Psoas muscle (tissue), 8 donors: ENCODE results near the gene TSHZ2. TPM values are rescaled to one million over a fixed set of nuclear protein-coding genes. Genes with fewer than 3 reads are reported as not detected.

ENCODE experiments used
- ATAC-seq, 4 donors: fragments of 200-7000 bp; cut with Tn5 transposase; one replicate each; pipeline ENCODE4 v1.9.1; 2020; ENCODE audit warnings: moderate library complexity in 3 of 4, mild to moderate bottlenecking in 2 of 4
- DNase-seq, 2 donors: peaks; one replicate each; pipeline ENCODE4 v3.0.0-alpha.2; 2020
- H3K27ac ChIP-seq: fragments of 200-600 bp; one replicate; pipeline ENCODE4 v1.8.0; 2022
- H3K27me3 ChIP-seq, 3 donors: fragments of 200-600 bp in 1 of 3; one replicate each; pipeline versions ENCODE4 v1.6.1 to v1.8.0; 2013 to 2022; ENCODE audit warnings: low read length in 2 of 3, mild to moderate bottlenecking in 2 of 3, moderate library complexity in 1 of 3; ENCODE audit not compliant: insufficient read depth in 3 of 3
- H3K36me3 ChIP-seq, 2 donors: fragments of 200-600 bp in 1 of 2; one replicate each; pipeline versions ENCODE4 v1.6.1 to v1.8.0; 2013 to 2022; ENCODE audit warnings: low read depth in 1 of 2, mild to moderate bottlenecking in 1 of 2, moderate library complexity in 1 of 2; ENCODE audit not compliant: insufficient read depth in 1 of 2
- H3K4me1 ChIP-seq: fragments of 200-600 bp; one replicate; pipeline ENCODE4 v1.8.0; 2022
- H3K4me3 ChIP-seq: fragments of 200-600 bp; one replicate; pipeline ENCODE4 v1.8.0; 2022; ENCODE audit warnings: mild to moderate bottlenecking
- H3K9me3 ChIP-seq: fragments of 200-600 bp; one replicate; pipeline ENCODE4 v1.8.0; 2022
- WGBS, 3 donors: extraction: QIAGEN DNeasy Blood & Tissue Kit; methylation state at CpG; one replicate each; pipeline versions ENCODE4 v1.1.6 to v1.1.7; 2013; 5-methylcytosine and 5-hydroxymethylcytosine counted together
- intact Hi-C, 2 donors: fragments of 100-400 bp; cut with DNase I; formaldehyde crosslinking; loops; one replicate each; pipeline versions ENCODE4 v1.11.0 to v1.14.2; 2022
- polyA plus RNA-seq, 3 donors: library from polyadenylated mRNA; stranded (reverse); fragments of 200-250 nt; gene quantifications; one replicate each; pipeline ENCODE4 v1.2.3, GENCODE V29; 2013
- total RNA-seq, 4 donors: library from RNA; stranded (reverse); fragmentation: NEBNext Ultra II Directional in 2 of 4; extraction: Animal tissue kit (Norgen Biotek cat#: 25700) in 2 of 4; gene quantifications; one replicate each; pipeline versions ENCODE4 v1.2.1 to v1.2.4, GENCODE V29; 2021 to 2023
- TF ChIP-seq, protein P1 (sequence below): fragments of 200-600 bp; IDR thresholded peaks from one replicate; pipeline ENCODE4 v1.8.0; 2022; ENCODE audit warnings: antibody characterized with exemption
- donor health status: healthy with polysubstance abuse.
- donor health status: DM: no; HTN: no; CAD: no; lungs with moderate emphysema.
- donor health status: Bipolar disorder and iron deficiency.
- donor health status: healthy.
- donor health status: DM: yes; HTN: yes; CAD: no.
- donor health status: DM: no; HTN: no; CAD: no.
- donor health status: DM: no; HTN: no; CAD: no.
- donor health status: DM: yes; HTN: yes; CAD: no.

TSHZ2 gene
- total and polyA plus RNA-seq, 7 donors = 0.39 to 7.5 (median 1.9) TPM

- ATAC-seq = no peak
- Histone ChIP-seq H3K4me1 (no peaks in the 10 kb centered on the region), H3K4me3 (no peak overlapping the region), H3K36me3 (no peaks in the 10 kb centered on the region), H3K27ac (no peak overlapping the region), H3K27me3 (no peaks in the 10 kb centered on the region), H3K9me3 (no peaks in the 10 kb centered on the region)
- TF ChIP-seq, protein P1, sequence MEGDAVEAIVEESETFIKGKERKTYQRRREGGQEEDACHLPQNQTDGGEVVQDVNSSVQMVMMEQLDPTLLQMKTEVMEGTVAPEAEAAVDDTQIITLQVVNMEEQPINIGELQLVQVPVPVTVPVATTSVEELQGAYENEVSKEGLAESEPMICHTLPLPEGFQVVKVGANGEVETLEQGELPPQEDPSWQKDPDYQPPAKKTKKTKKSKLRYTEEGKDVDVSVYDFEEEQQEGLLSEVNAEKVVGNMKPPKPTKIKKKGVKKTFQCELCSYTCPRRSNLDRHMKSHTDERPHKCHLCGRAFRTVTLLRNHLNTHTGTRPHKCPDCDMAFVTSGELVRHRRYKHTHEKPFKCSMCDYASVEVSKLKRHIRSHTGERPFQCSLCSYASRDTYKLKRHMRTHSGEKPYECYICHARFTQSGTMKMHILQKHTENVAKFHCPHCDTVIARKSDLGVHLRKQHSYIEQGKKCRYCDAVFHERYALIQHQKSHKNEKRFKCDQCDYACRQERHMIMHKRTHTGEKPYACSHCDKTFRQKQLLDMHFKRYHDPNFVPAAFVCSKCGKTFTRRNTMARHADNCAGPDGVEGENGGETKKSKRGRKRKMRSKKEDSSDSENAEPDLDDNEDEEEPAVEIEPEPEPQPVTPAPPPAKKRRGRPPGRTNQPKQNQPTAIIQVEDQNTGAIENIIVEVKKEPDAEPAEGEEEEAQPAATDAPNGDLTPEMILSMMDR = no peak
- 85 to 86% (median 86%) methylated on average over 7 of the region's 7 CpGs for WGBS, 3 donors
- no peak for DNase-seq
- intact Hi-C loops = no loop called here
Measured at GRCh38 chr20:53064935-53065334, 92.8 kb downstream of the TSHZ2 start.

DNA sequence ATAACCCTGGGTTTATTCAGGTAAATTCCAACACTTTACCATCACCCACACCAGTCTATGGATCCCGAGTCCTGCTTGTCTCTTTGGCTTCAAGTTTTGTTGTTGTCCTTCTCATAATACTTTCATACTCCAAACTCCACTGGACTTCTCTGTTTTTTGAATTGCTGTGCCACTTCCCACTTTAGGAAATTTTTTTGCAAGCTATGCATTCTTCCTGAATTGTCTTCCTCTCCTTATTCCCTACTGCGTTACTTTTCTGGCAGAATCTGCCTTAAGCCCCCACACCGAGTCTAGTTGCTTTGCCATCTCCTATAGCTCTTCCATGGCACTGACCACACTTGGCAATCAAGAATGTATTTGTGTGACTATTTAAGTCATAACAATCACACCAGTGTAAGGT is 96.1 kb downstream of the TSHZ2 start:
- no peaks in the 10 kb centered on the region for H3K36me3 ChIP-seq
- H3K4me3 ChIP-seq = no peak overlapping the region
- no peak overlapping the region for H3K27ac ChIP-seq
- no peaks in the 10 kb centered on the region for H3K9me3 ChIP-seq
- TF ChIP-seq, protein P1 = no peak
- no peaks in the 10 kb centered on the region for H3K27me3 ChIP-seq
- H3K4me1 ChIP-seq = no peaks in the 10 kb centered on the region
- intact Hi-C loops = no loop called here
- DNase-seq (no peak), ATAC-seq (no peak)
- 91 to 93% (median 92%) methylated on average over 3 of the region's 3 CpGs for WGBS, 3 donors

DNA sequence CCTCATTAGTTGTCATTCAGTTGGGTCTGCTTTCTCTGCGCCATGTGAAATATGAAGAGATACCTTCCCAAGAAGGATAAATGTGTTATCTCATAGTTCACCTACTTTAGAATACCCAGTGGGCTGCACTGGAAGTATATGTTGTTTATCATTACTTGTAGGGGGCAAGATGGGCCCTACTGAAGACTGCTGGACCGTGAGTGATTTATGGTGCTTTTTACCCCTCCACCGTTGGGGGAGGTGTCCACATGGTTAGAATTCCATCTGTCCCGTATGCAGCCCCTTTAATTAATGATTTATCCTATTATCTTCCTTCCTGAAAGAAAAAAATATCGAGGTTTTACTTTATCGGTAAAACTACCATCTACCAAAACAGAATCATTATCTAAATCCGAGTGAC is 97.0 kb downstream of the TSHZ2 start:
- WGBS, 3 donors = 57 to 64% (median 57%) methylated on average over 7 of the region's 7 CpGs
- Histone ChIP-seq H3K27ac (no peak overlapping the region), H3K36me3 (no peaks in the 10 kb centered on the region), H3K4me1 (no peaks in the 10 kb centered on the region), H3K27me3 (no peaks in the 10 kb centered on the region), H3K9me3 (no peaks in the 10 kb centered on the region), H3K4me3 (no peak overlapping the region)
- TF ChIP-seq, protein P1 = no peak
- ATAC-seq (no peak), DNase-seq (no peak)
- intact Hi-C loops = no loop called here

DNA sequence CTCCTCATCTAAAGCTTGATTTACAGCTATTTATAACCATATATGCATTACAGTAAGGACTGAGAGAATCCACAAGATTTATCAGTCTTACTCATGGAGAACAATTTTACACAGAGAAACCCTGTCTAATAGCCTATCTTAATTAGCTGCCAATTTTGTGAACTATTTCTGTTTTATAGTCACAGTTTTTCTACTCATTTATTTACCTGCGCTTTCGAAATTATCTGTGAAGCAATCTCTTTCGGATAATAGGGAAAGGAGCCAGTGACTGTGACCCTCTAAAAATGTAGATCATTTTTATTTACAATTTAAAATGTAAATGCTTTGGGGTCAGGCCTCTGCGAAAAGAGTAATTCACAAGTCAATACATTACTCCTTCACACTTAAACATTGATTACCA is 98.1 kb downstream of the TSHZ2 start:
- no peak for DNase-seq
- Histone ChIP-seq H3K36me3 (no peaks in the 10 kb centered on the region), H3K27ac (no peak overlapping the region), H3K27me3 (no peaks in the 10 kb centered on the region), H3K9me3 (no peaks in the 10 kb centered on the region), H3K4me1 (no peaks in the 10 kb centered on the region), H3K4me3 (no peak overlapping the region)
- ATAC-seq = no peak
- 65 to 82% (median 72%) methylated on average over 4 of the region's 4 CpGs for WGBS, 3 donors
- TF ChIP-seq, protein P1 = no peak
- intact Hi-C loops = no loop called here

GRCh38 chr20:53070706-53071392 is 98.7 kb downstream of the TSHZ2 start:
- TF ChIP-seq, protein P1 = no peak
- intact Hi-C loops = no loop called here
- no peaks in the 10 kb centered on the region for H3K36me3 ChIP-seq
- no peaks in the 10 kb centered on the region for H3K4me1 ChIP-seq
- 53 to 61% (median 53%) methylated on average over 8 of the region's 8 CpGs for WGBS, 3 donors
- no peak overlapping the region for H3K27ac ChIP-seq
- ATAC-seq = no peak
- no peak overlapping the region for H3K4me3 ChIP-seq
- DNase-seq = no peak
- H3K9me3 ChIP-seq = no peaks in the 10 kb centered on the region
- no peaks in the 10 kb centered on the region for H3K27me3 ChIP-seq
